Ascending aorta (tissue), 2 donors: ENCODE results near the gene LARP4B. TPM values are rescaled to one million over a fixed set of nuclear protein-coding genes. Genes with fewer than 3 reads are reported as not detected.

ENCODE experiments used
- DNase-seq, 2 donors: peaks; one replicate each; pipeline ENCODE4 v3.0.0-alpha.2; 2019; ENCODE audit warnings: low spot score in 2 of 2
- H3K27ac ChIP-seq, 2 donors: fragments of 200-600 bp; sonication (generic); one replicate each; pipeline ENCODE4 v1.5.1; 2016 to 2017; ENCODE audit warnings: mild to moderate bottlenecking in 1 of 2
- H3K27me3 ChIP-seq: fragments of 200-600 bp; sonication (generic); one replicate; pipeline ENCODE4 v1.5.1; 2017
- H3K36me3 ChIP-seq, 2 donors: fragments of 200-600 bp; sonication (generic); one replicate each; pipeline ENCODE4 v1.5.1; 2016
- H3K4me1 ChIP-seq, 2 donors: fragments of 200-600 bp; sonication (generic); one replicate each; pipeline ENCODE4 v1.5.1; 2016 to 2017; ENCODE audit warnings: mild to moderate bottlenecking in 1 of 2
- H3K4me3 ChIP-seq, 2 donors: fragments of 200-600 bp; sonication (generic); one replicate each; pipeline ENCODE4 v1.5.1; 2016 to 2017; ENCODE audit warnings: mild to moderate bottlenecking in 1 of 2
- H3K9me3 ChIP-seq, 2 donors: fragments of 200-600 bp; sonication (generic); one replicate each; pipeline ENCODE4 v1.5.1; 2016
- intact Hi-C: fragments of 100-400 bp; cut with DNase I; formaldehyde crosslinking; loops from one replicate; pipeline ENCODE4 v1.15.1; 2023
- total RNA-seq: library from RNA; depleted of rRNA; stranded (reverse); fragments of >200 nt; gene quantifications from one replicate; pipeline ENCODE4 v1.1.0, GENCODE V29; 2016
- TF ChIP-seq, protein P1 (sequence below), 3 experiments: fragments of 200-600 bp in 2 of 3; fragments of 450-650 bp in 1 of 3; sonication (generic) in 2 of 3; IDR thresholded peaks; one replicate each; pipeline ENCODE4 v1.5.1; 2016 to 2019; ENCODE audit warnings: antibody characterized with exemption in 3 of 3, mild to moderate bottlenecking in 1 of 3, moderate library complexity in 1 of 3

LARP4B gene
- total RNA-seq, 1 donor from 2014 or later = 31.6 TPM

DNA sequence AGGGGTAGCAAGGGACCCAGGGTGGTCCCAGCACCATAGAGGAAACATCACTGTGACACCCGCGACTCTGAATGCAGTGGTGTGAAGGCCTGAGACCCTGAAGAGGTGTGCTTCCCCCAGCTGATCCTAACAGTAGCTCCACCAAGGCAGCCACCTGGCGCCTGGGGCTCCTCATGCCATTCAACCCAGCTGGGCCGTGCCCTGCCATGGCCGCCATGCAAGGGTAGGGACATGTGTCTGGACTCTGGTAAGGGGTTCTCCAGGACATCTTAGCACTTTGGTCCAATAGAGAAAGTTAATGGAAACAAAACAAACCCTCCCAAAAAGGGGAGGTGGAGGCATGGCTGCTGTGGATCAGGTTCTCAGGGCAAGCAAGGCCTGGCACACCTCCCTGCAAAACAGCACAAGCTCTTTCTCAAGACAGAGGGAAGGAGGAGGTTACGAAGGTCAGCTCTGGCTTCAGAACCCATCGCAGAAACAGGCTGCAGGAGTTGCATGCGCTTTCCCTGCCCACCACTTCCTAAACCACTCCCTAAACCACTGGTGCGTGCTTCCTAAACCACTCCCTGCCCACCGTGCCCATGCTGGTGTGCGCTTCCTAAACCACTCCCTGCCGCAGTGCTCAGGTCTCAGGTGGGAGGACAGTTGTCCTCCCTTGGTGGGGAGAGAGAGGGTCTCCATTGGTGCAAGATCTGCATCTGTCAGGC is 108.7 kb downstream of the LARP4B start:
- Histone ChIP-seq H3K4me1 (no peaks in the 10 kb centered on the region), H3K9me3 (no peaks in the 10 kb centered on the region), H3K4me3 (no peak overlapping the region), H3K27me3 (no peaks in the 10 kb centered on the region), H3K27ac (no peak overlapping the region), H3K36me3 (peaks cover 69 to 83% of the 10 kb centered on the region in 2 donors)
- intact Hi-C loops = no loop called here
- DNase-seq = no peak
- TF ChIP-seq, protein P1, sequence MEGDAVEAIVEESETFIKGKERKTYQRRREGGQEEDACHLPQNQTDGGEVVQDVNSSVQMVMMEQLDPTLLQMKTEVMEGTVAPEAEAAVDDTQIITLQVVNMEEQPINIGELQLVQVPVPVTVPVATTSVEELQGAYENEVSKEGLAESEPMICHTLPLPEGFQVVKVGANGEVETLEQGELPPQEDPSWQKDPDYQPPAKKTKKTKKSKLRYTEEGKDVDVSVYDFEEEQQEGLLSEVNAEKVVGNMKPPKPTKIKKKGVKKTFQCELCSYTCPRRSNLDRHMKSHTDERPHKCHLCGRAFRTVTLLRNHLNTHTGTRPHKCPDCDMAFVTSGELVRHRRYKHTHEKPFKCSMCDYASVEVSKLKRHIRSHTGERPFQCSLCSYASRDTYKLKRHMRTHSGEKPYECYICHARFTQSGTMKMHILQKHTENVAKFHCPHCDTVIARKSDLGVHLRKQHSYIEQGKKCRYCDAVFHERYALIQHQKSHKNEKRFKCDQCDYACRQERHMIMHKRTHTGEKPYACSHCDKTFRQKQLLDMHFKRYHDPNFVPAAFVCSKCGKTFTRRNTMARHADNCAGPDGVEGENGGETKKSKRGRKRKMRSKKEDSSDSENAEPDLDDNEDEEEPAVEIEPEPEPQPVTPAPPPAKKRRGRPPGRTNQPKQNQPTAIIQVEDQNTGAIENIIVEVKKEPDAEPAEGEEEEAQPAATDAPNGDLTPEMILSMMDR (IDR thresholded peaks at IDR 0.05) = no peak

DNA sequence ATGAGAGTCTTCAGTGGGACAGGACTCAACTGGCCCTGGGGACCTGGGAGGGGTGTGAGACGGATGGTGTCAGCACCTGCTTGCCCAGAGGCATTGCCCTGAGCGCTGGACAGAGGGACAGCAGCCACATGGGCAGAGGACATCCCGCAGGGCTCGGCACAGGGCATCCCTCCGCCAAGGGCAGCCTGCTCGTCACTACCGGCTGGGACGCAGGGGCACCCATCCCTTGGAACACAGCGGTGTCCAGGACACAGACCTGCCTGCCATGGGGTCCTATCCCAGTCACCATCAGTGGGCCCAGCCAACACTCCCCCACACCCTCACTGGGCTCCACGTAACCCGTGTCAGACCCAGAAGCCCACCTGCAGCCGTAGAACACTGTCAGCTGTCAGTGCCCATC is 109.3 kb downstream of the LARP4B start:
- no peaks in the 10 kb centered on the region for H3K9me3 ChIP-seq
- H3K27me3 ChIP-seq = no peaks in the 10 kb centered on the region
- H3K4me1 ChIP-seq = no peaks in the 10 kb centered on the region
- no peak overlapping the region for H3K27ac ChIP-seq
- no peak overlapping the region for H3K4me3 ChIP-seq
- peaks cover 69 to 83% of the 10 kb centered on the region in 2 donors for H3K36me3 ChIP-seq
- no peak for DNase-seq
- TF ChIP-seq, protein P1 (IDR thresholded peaks at IDR 0.05) = no peak
- intact Hi-C loops = no loop called here

DNA sequence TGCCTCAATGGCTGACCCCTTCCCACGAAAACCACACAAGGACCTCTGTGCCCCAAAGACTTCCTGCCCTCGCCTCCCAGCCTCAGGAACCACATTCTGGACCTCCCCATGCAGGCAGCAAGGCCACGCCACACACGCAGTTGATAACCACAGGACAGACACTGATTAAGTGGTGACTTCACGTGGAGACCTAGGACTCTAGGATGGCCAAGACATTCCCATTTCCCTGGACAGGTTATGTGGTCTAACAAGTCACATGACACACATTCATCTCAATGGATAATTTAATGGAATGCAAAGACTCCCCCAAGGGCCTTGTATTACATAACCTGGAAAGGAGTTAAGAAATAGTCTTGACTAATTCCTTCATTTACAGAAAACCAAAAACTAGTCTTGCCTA is 110.2 kb downstream of the LARP4B start:
- Histone ChIP-seq H3K27ac (no peak overlapping the region), H3K36me3 (peaks cover 76 to 91% of the 10 kb centered on the region in 2 donors), H3K4me3 (no peak overlapping the region), H3K9me3 (no peaks in the 10 kb centered on the region), H3K27me3 (no peaks in the 10 kb centered on the region), H3K4me1 (no peaks in the 10 kb centered on the region)
- intact Hi-C loops = no loop called here
- no peak for DNase-seq
- TF ChIP-seq, protein P1 (IDR thresholded peaks at IDR 0.05) = no peak

DNA sequence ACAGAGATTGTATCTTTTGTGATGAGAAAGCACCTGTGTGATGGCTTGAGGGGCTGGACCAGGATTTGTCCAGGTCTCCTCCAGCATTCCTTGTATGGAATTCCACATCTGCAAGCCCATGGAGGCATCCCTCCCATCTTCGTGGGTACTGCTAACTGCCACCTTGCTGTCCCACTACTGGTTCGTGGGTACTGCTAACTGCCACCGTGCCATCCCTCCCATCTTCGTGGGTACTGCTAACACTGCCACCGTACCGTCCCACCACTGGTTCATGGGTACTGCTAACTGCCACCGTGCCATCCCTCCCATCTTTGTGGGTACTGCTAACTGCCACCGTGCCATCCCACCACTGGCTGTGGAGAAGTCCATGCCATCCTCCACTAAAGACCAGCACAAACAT is 111.7 kb downstream of the LARP4B start:
- intact Hi-C loops = no loop called here
- H3K36me3 ChIP-seq = peaks cover 83 to 92% of the 10 kb centered on the region in 2 donors
- no peaks in the 10 kb centered on the region for H3K9me3 ChIP-seq
- TF ChIP-seq, protein P1 (IDR thresholded peaks at IDR 0.05) = no peak
- H3K27me3 ChIP-seq = no peaks in the 10 kb centered on the region
- no peak overlapping the region for H3K4me3 ChIP-seq
- no peak for DNase-seq
- no peaks in the 10 kb centered on the region for H3K4me1 ChIP-seq
- no peak overlapping the region for H3K27ac ChIP-seq

DNA sequence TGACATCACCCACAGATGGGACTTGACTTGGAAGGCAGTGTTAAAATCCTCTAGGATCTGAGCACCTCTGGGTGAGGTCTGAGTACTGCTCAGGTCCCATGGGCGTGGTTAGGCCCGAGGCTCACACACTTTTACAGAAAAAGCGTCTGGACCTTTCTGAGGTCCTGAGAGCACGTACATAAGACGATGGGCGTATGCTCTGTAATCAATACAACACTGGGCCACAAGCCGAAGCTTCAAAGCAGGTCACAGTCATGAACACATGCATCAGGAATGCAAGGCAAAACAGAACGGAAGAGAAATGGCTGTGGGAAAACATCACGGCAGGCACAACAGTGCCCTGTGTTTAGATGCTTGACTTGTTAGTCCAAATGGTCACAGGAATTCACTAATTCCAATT is 112.2 kb downstream of the LARP4B start:
- Histone ChIP-seq H3K9me3 (no peaks in the 10 kb centered on the region), H3K27me3 (no peaks in the 10 kb centered on the region), H3K36me3 (peaks cover 83 to 92% of the 10 kb centered on the region in 2 donors), H3K27ac (no peak overlapping the region), H3K4me1 (no peaks in the 10 kb centered on the region), H3K4me3 (no peak overlapping the region)
- intact Hi-C loops = no loop called here
- no peak for DNase-seq
- TF ChIP-seq, protein P1 (IDR thresholded peaks at IDR 0.05) = no peak
